ENCODE results near the gene OVCH1.
"Not testable (repeated sequence)": the region's sequence is repeated elsewhere in the genome, so short reads cannot be mapped to it uniquely, and the experiment has no call there.

OVCH1 gene

DNA sequence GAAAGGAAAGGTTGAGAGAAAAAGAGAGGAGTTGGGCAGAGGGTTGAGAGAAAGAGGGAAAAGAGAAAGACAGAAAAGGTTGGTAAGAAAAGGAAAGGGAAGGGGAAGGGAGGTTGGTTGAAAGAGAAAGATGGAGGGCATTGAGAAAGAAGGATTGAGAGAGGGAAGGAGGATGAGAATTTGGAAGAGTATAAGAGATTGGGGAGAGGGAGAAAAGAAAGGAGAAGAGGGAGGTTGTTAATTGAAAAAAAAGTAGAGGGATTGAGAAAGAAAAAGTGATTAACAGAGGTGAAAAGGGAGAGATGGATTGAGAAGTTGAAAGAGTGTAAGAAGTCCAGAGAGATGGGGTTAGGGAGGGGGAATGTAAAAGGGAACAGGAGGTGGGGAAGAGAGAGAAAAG is 95.0 kb downstream of the OVCH1 start:
- DNase-seq, result no peak

DNA sequence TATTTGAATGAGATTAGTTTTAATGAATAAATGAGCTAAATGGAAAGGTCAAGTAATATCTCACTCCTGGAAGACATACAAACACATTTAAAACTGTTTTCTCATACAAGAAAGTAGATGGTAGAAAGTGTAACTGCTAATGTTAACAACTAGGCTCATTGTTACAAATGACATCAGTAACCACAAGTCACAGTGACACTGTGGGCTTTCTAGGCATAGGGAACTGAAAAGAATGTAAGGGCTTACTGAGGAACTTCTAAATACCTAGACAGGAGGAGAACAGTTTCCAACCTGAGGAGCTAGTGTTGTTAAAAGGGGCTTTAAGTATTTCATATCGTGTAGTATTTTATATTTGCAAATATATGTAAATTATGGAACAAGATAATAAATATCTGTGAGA is 99.0 kb downstream of the OVCH1 start:
- no peak for DNase-seq

DNA sequence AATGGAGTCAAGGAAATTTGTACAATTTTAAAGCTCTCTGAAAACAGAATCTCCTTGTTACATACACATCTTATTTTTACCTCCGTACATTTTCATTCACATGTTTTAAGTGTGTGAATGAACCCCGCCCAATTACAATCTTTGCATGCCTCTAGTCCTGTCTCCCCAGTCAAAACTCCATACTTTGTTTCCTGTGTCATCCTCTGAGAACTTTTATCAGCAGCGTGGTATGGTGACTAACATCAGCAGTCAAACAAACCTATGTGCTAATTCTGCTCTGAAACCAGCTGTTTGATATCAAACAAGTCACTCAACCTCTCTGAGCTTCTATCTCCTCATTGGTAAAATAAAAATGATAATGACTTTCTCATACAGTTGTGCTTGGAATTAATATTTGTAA is 100.7 kb downstream of the OVCH1 start:
- DNase-seq, result no peak

DNA sequence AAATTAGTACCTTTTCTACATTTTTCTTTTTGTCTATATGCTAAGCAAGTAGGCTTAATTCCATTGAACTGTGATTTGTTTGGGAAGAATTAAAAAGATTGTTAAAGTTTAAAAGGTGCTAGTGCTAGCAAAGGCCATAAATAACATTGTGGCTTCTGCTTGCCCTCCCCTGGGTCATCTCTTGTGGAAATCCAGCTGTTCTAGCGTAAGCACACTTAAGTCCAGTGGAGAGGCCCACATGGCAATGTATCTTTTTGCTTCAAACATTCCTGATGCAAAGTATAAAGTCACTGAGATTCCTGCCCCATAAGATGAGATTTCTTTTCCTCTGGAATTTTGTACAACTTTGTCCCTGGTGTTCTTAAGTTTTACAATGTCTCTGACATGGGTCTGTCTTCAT is 102.1 kb downstream of the OVCH1 start:
- no peak for DNase-seq

DNA sequence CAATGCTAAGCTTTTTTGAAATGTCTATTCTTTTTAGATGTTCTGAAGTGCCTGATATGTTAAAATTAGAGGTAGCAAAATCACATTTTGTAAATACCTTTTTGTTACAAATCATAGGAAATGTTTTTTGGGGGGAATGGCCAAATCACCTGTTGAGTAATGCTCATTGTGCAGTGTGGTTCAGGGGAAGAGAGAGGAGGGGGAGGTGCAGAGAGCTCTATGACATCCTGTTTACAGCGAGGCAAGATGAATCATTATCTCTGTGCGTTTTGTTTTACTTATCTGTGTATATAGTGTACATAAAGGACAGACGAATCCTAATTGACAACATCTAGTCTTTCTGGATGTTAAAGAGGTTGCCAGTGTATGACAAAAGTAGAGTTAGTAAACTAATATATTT is 107.1 kb downstream of the OVCH1 start:
- DNase-seq, result not testable (repeated sequence)

DNA sequence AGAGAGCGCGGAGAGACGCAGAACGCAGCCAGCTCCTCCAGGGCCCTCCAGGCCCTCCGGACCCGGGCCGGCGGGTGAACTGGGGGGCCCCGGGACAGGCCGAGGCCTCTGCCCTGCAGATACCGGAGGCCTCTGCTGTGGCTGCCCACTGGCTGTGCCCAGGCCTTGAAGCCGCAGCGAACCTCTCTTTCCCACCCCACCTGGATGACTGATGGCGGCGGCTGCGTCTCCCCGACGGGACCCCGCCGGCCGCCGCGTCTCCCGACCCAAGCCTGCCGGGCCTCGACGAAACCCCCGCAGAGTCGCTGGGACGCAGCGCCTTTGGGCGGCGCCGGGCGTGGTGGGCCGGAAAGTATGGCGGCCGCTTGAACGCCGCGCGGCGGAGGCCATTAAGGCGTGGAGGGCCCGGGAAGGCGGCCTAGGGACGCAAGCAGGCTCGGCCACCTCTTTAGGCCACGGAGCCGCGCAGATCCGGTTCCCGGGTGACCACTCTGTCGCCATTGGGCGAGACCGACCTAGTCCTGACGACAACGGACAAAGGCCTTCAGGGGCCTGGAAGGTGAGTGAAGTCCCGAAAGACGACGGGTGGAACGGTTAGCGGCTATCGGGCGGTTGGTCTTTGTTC is 108.1 kb downstream of the OVCH1 start:
- DNase-seq, result no peak

DNA sequence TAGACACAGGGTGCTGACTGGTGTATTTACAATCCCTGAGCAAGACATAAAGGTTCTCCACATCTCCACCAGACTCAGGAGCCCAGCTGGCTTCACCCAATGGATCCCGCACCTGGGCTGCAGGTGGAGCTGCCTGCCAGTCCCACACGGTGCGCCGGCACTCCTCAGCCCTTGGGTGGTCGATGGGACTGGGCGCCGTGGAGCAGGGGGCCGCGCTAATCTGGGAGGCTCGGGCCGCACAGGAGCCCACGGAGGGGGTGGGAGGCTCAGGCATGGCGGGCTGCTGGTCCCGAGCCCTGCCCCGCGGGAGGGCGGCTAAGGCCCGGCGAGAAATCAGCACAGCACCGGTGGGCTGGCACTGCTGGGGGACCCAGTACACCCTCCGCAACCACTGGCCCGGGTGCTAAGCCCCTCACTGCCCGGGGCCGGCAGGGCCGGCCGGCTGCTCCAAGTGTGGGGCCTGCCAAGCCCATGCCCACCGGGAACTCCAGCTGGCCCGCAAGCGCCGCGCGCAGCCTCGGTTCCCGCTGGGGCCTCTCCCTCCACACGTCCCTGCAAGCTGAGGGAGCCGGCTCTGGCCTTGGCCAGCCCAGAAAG is 111.3 kb downstream of the OVCH1 start:
- not testable (repeated sequence) for DNase-seq

DNA sequence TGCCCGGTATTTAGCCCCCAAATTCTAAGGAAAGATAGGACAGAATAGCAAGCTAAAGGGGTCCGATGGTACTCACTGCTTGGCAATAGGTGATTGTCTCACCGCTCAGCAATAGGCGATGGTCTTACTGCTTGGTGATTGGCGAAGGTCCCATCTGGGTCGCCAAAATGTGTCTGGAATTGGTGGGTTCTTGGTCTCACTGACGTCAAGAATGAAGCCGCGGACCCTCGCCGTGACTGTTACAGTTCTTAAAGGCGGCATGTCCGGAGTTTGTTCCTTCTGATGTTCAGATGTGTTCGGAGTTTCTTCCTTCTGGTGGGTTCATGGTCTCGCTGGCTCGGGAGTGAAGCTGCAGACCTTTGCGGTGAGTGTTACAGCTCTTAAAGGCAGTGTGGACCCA is 112.3 kb downstream of the OVCH1 start:
- not testable (repeated sequence) for DNase-seq

DNA sequence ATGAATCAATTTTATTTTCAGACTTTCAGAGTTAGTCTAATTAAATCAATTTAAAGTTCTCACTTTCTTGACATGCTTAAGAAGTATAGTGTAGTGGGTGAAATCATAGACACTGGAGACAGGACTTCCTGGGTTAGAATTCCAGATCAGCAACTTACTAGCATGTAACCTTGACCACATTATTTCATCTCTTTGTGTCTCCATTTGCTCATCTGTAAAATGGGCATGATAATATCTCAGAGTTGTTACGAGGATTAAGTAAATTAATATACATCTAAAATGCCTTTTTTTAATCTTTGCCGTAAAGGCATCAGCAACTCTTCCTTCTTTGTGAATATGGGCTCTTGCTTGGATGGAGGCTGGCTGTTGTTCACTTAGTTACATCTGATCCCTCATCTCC is 115.2 kb downstream of the OVCH1 start:
- no peak for DNase-seq

DNA sequence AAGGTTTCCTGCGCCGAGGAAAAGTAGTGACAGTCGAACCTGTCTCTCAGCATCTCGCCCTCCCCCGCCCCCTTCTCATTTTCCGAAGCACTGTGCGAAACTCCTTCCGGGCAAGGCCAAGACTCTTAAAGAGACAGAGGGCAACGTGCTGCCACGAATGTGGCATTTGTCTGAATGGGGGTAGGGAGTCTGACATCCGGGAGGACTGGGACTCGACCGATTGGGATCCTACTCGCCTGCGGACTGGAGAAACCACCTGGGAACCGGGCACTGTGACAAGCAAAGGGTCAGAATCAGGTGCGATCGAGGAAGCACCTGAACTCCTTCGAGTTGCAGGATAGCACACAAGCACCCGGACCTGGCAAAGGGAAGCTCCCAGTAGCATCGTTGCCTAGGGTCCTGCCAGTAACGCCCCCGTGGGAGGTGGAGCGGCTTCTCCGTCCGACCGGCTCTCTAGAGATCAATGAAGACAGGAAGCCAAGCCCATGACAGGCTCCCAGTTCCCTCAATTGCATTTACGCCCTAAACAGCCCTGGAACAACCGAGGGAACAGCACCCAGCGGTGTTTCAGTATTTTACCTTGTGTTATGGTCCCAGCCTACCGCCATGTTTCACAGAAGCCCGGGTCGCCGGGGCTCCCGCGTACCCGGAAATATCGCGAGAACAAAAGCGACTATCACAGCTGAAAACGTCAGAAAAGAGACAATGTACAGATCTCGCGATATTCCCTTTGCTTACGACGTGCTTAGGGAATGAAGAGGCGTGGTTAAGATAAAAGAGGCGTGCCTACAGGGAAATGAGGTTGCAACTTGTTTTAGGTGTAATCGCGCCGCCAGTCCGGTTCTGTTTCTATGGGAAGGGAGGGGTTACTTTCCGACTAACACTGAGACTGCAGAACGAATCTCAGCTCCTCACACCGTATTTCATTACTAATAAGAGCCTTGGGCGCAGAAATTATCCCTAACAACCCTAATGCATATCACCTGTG is 116.7 kb downstream of the OVCH1 start, which contains the start of gene ERGIC2:
Gene ERGIC2 (minus strand): TSS at position 637 of the 988 bp plus-strand sequence. CDS start 9,539 bp downstream, outside the sequence.
- DNase-seq, result peak; percentile 99
